ENCODE data around the gene C1QB. TPM values are rescaled to one million over a fixed set of nuclear protein-coding genes. Genes with fewer than 3 reads are reported as not detected.
"Not testable (repeated sequence)": the region's sequence is repeated elsewhere in the genome, so short reads cannot be mapped to it uniquely, and the experiment has no call there.

The C1QB gene
- total RNA-seq, 1 donor from 2014 or later: 287 TPM

DNA sequence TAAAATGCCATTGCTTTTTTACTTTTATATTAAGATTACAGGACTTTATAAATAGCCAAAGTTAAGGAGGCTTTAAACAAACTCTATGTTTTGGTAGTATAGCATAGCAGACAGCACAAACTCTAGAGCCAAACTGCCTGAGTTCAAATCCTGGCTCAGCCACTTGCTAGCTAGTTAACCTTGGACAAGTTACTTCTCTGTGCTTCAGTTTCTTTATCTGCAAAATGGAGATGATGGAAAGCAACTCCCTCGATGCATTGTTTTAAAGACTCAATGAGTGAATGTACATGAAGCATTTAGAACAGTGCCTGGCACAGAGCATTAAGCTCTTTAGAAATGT, 21.3 kb downstream of the C1QB start:
- Histone ChIP-seq H3K36me3 (no peaks in the 10 kb centered on the region), H3K9me3 (no peaks in the 10 kb centered on the region), H3K27me3 (peaks cover 3% of the 10 kb centered on the region), H3K4me3 (no peak overlapping the region), H3K27ac (no peak overlapping the region), H3K4me1 (no peaks in the 10 kb centered on the region)
- intact Hi-C loops (cut with DNase I): no loop called here
- TF ChIP-seq, protein P1, sequence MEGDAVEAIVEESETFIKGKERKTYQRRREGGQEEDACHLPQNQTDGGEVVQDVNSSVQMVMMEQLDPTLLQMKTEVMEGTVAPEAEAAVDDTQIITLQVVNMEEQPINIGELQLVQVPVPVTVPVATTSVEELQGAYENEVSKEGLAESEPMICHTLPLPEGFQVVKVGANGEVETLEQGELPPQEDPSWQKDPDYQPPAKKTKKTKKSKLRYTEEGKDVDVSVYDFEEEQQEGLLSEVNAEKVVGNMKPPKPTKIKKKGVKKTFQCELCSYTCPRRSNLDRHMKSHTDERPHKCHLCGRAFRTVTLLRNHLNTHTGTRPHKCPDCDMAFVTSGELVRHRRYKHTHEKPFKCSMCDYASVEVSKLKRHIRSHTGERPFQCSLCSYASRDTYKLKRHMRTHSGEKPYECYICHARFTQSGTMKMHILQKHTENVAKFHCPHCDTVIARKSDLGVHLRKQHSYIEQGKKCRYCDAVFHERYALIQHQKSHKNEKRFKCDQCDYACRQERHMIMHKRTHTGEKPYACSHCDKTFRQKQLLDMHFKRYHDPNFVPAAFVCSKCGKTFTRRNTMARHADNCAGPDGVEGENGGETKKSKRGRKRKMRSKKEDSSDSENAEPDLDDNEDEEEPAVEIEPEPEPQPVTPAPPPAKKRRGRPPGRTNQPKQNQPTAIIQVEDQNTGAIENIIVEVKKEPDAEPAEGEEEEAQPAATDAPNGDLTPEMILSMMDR (IDR thresholded peaks at IDR 0.05): no peak
- TF ChIP-seq POLR2A (IDR thresholded peaks at IDR 0.05) (no peak), POLR2AphosphoS5 (IDR thresholded peaks at IDR 0.05; ENCODE audit: insufficient read depth in 1 of 2, low read depth in 1 of 2) (no peak)
- DNase-seq (ENCODE audit: extremely low spot score in 2 of 2): no peak

DNA sequence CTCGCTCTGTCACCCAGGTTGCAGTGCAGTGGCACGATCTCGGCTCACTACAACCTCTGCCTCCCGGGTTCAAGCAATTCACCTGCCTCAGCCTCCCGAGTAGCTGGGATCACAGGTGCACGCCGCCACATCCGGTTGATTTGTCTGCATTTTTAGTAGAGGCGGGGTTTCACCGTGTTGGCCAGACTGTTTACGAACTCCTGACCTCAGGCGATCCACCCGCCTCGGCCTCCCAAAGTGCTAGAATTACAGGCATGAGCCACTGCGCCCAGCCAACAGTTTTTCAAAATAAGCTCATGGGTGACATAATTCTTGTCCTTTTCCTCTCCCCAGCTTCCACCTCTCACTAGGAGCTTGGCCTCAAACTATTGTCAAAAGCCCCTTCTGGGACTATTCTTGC, 23.1 kb downstream of the C1QB start:
- H3K4me1 ChIP-seq; H3K9me3 ChIP-seq; H3K36me3 ChIP-seq; H3K27ac ChIP-seq; H3K4me3 ChIP-seq; intact Hi-C loops (cut with DNase I); DNase-seq (ENCODE audit: extremely low spot score in 2 of 2); H3K27me3 ChIP-seq: not testable (repeated sequence)

DNA sequence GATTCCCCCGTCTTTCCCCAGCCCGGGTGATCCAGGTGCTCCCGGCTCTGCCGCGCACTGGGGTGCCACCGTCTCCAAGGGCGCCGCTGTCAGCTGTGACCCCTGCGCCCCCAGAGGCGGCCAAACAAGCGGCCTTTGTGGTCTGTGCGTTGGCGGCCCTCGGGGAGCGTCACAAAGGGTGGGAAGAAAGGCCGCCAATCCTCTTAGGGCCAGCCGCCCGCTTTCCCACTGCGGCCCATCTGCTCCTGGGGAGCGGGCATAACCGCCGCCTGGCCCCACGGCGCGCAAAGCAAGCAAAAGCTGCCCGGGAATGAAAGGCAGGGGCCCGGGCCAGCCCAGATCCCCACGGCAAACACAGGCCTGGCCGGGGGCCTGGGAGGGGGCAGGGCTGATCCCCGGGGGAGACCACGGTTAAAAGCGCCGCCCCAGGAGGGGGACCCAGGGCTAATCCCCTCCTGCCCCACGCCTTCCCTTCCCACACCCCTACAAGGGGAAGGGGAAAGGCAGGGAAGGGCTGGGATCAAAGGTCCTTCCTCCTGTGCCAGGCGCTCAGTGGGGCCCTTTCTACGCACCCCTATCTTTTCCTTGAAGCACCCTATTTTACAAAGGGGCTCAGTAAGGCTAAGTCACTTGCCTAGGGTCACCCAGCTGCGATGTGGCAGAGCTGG, 24.0 kb downstream of the C1QB start:
- intact Hi-C loops (cut with DNase I): no loop called here
- Histone ChIP-seq H3K27me3 (peaks cover 3% of the 10 kb centered on the region), H3K9me3 (no peaks in the 10 kb centered on the region)

DNA sequence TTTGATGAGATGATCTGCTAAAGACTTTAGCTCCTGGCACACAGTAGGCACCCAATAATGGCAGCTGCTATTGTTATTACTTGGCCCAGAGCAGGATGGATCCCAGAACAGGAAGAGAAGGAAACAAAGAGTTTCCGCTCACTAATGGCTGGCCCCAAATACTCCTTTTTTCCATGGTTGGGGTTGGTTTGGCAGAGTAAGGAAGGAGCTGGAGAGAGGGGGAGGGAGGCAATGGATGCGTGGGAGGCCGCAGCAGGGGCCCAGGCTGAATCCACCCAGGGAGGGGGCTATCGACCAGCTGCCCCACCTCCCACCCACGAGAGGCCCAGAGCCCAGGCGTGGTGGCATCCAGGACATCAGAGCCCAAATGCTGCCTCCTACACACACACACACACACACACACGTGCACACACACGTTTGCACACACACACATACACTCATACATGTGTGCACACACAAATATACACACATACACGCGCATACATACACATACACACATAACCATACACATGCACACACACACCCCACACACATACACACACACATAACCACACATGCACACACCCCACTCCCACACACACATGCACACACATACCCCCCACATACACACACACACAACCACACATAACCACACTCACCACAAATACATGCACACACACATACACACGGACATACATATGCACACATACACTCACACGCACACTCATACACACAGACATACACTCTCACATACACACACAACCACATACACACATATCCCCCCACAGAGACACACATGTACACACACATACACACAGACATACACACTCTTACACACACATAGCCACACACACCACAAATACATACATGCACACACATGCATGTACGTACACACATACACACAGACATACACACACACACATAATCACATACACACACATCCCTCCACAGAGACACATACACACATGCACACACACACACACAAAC, 25.2 kb downstream of the C1QB start:
- Histone ChIP-seq H3K27me3 (peaks cover 3% of the 10 kb centered on the region), H3K27ac (no peak overlapping the region), H3K4me1 (no peaks in the 10 kb centered on the region), H3K36me3 (no peaks in the 10 kb centered on the region), H3K4me3 (no peak overlapping the region), H3K9me3 (no peaks in the 10 kb centered on the region)
- DNase-seq (ENCODE audit: extremely low spot score in 2 of 2): no peak
- intact Hi-C loops (cut with DNase I): no loop called here
- TF ChIP-seq POLR2AphosphoS5 (IDR thresholded peaks at IDR 0.05; ENCODE audit: insufficient read depth in 1 of 2, low read depth in 1 of 2) (no peak), POLR2A (IDR thresholded peaks at IDR 0.05) (no peak)
- TF ChIP-seq, protein P1 (IDR thresholded peaks at IDR 0.05): no peak

More for the DNA sequence above, 24.0 kb downstream of the C1QB start:
- no peak overlapping the region for H3K27ac ChIP-seq
- no peak overlapping the region for H3K4me3 ChIP-seq
- no peaks in the 10 kb centered on the region for H3K4me1 ChIP-seq
- DNase-seq (ENCODE audit: extremely low spot score in 2 of 2): no peak
- TF ChIP-seq POLR2AphosphoS5 (IDR thresholded peaks at IDR 0.05; ENCODE audit: insufficient read depth in 1 of 2, low read depth in 1 of 2) (no peak), POLR2A (IDR thresholded peaks at IDR 0.05) (no peak)
- TF ChIP-seq, protein P1 (IDR thresholded peaks at IDR 0.05): no peak
- no peaks in the 10 kb centered on the region for H3K36me3 ChIP-seq

DNA sequence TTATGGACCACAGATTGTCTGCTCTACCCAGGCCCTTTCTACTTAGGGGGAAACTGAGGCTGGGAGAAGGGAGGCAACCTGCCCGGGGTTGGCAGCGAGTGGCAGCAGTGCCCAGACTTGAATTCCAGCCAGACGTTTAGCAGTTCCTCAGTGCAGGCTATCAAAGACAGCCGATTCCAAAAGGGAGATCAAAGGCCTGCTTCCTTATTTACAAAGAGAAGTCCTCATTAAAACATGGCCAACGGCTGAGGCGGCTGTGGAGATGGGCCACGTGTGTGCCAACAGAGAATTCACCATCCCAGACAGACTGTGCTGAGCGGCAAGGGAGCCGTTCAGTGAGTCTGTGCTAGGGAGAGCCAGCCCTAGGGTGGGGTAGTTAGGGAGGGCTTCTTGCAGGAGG, 27.7 kb downstream of the C1QB start:
- Histone ChIP-seq H3K4me1 (no peaks in the 10 kb centered on the region), H3K27ac (no peak overlapping the region), H3K9me3 (no peaks in the 10 kb centered on the region), H3K36me3 (no peaks in the 10 kb centered on the region), H3K27me3 (peaks cover 3% of the 10 kb centered on the region), H3K4me3 (no peak overlapping the region)
- intact Hi-C loops (cut with DNase I): no loop called here
- DNase-seq (ENCODE audit: extremely low spot score in 2 of 2): no peak
- TF ChIP-seq, protein P1 (IDR thresholded peaks at IDR 0.05): no peak

Measured in vagina (tissue), 2 donors.